ENCODE measurements around the gene PAQR4.

DNA sequence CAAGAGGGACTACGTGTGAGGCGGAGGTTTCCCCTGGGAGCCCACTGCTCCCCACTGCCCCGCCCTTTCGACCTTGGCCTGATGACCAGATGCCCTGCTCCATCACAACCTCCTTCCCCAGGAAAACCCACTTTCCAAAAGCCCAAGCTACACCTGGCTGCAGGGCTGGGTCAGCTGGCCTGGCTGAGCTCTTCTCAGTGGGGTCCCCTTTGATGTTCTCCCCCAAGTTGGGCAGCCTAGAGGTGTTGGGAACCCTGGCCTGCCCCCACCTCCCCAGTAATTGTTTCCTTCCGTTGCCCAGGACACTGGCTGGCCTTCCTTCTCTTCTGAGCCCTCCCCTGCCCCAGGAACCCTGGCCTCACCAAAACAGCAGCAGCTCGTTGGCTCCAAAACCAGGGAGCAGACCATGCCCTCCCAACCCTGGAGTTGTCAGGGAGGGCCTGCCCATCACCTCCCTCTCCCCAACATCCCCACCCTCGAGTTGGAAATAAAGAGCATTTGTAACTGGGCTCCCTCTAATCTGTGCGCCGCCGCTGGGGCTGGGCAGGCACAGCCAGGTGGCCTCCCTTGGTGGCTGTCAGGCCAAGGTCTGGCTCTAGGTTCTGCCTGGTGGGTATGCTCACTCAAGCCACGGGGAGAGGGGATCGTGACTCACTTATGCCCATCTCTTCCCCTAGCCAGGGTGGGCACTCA is 45.0 kb downstream of the PAQR4 start:
- no peak for TF ChIP-seq CTCF (conservative IDR thresholded peaks at IDR 0.05 in 1 of 2, IDR thresholded peaks at IDR 0.05 in 1 of 2; ENCODE audit: low read depth in 1 of 2, low read length in 2 of 2)
- no peak for TF ChIP-seq EZH2 (IDR thresholded peaks at IDR 0.05; ENCODE audit: low read length, missing control alignments)
